HepG2 (cell line): ENCODE data around the gene HLCS. TPM values are rescaled to one million over a fixed set of nuclear protein-coding genes. Genes with fewer than 3 reads are reported as not detected.

ENCODE experiments used
- CHCHD3 ChIP-seq: sonication (generic); formaldehyde crosslinking; IDR thresholded peaks from 2 replicates; pipeline ENCODE4 v1.8.0; 2022; ENCODE audit warnings: mild to moderate bottlenecking, missing genetic modification reagents, moderate library complexity
- EEA1 ChIP-seq: sonication (generic); formaldehyde crosslinking; IDR thresholded peaks from 2 replicates; pipeline ENCODE4 v1.5.1; 2020; ENCODE audit warnings: mild to moderate bottlenecking, missing genetic modification reagents, borderline replicate concordance
- EP300 ChIP-seq, 3 experiments: sonication (generic) in 1 of 3; formaldehyde crosslinking in 1 of 3; IDR thresholded peaks; 2 replicates each; pipeline versions ENCODE4 v1.5.1 to v1.6.1; 2011 to 2020; ENCODE audit warnings: low read depth in 2 of 3, low read length in 2 of 3, borderline replicate concordance in 1 of 3, improper control_type of control experiment in 1 of 3, mild to moderate bottlenecking in 1 of 3, missing genetic modification reagents in 1 of 3, moderate library complexity in 1 of 3
- MTA1 ChIP-seq: sonication (generic); formaldehyde crosslinking; IDR thresholded peaks from 2 replicates; pipeline ENCODE4 v1.4.0; 2020; ENCODE audit warnings: missing genetic modification reagents, mild to moderate bottlenecking, borderline replicate concordance
- SIX4 ChIP-seq: sonication (generic); formaldehyde crosslinking; IDR thresholded peaks from 2 replicates; pipeline ENCODE4 v1.4.0; 2020; ENCODE audit warnings: missing genetic modification reagents
- SP4 ChIP-seq: sonication (generic); formaldehyde crosslinking; IDR thresholded peaks from 2 replicates; pipeline ENCODE4 v1.8.1; 2023; ENCODE audit warnings: mild to moderate bottlenecking, missing genetic modification reagents
- TGIF2 ChIP-seq: IDR thresholded peaks from 2 replicates; pipeline ENCODE4 v1.6.1; 2016; ENCODE audit warnings: control low read depth, missing compliant biosample characterization
- U2AF2 ChIP-seq: fragments of 200-400 bp; formaldehyde crosslinking; IDR thresholded peaks from 2 replicates; pipeline ENCODE4 v1.6.1; 2017; ENCODE audit warnings: low read depth, mild to moderate bottlenecking, low read length
- ZBTB34 ChIP-seq: sonication (generic); formaldehyde crosslinking; IDR thresholded peaks from 2 replicates; pipeline ENCODE4 v1.8.0; 2022; ENCODE audit warnings: mild to moderate bottlenecking, missing genetic modification reagents
- ZNF101 ChIP-seq: sonication (generic); formaldehyde crosslinking; IDR thresholded peaks from 2 replicates; pipeline ENCODE4 v1.4.0; 2020; ENCODE audit warnings: mild to moderate bottlenecking, low read depth, missing genetic modification reagents, borderline replicate concordance
- ZNF230 ChIP-seq: sonication (generic); formaldehyde crosslinking; IDR thresholded peaks from 2 replicates; pipeline ENCODE4 v1.4.0; 2020; ENCODE audit warnings: mild to moderate bottlenecking, missing genetic modification reagents
- ZNF598 ChIP-seq: sonication (generic); formaldehyde crosslinking; IDR thresholded peaks from 2 replicates; pipeline ENCODE4 v1.5.1; 2020; ENCODE audit warnings: mild to moderate bottlenecking, missing genetic modification reagents, borderline replicate concordance
- ZNF879 ChIP-seq: sonication (generic); formaldehyde crosslinking; IDR thresholded peaks from 2 replicates; pipeline ENCODE4 v1.8.1; 2023; ENCODE audit warnings: missing genetic modification reagents
- polyA plus RNA-seq, 8 experiments: library from polyadenylated mRNA; depleted of rRNA in 3 of 8; stranded (reverse) in 7 of 8; unstranded in 1 of 8; fragments of >200 nt; fragmentation: Illumina TruSeq in 4 of 8; extraction: Trizol in 4 of 8; gene quantifications; 2 replicates each; pipeline versions ENCODE4 v1.2.1 to v1.2.3, GENCODE V29; 2011 to 2016; ENCODE audit warnings: low read depth in 4 of 8, missing spikeins in 1 of 8, mixed read lengths in 1 of 8; ENCODE audit not compliant: insufficient read depth in 1 of 8
- total RNA-seq, 5 experiments: library from RNA; depleted of rRNA; stranded (reverse); fragments of >200 nt; fragmentation: Illumina TruSeq; extraction: Trizol; gene quantifications; 2 replicates each; pipeline ENCODE4 v1.2.3, GENCODE V29; 2016; ENCODE audit warnings: low read depth in 1 of 5
- TF ChIP-seq, protein P1 (sequence below): sonication (generic); formaldehyde crosslinking; IDR thresholded peaks from 2 replicates; pipeline ENCODE4 v1.5.0; 2020; ENCODE audit warnings: mild to moderate bottlenecking, missing genetic modification reagents
- TF ChIP-seq, protein P2 (sequence below): IDR thresholded peaks from 2 replicates; pipeline ENCODE4 v1.4.0; 2020; ENCODE audit warnings: mild to moderate bottlenecking, missing genetic modification reagents
- TF ChIP-seq, protein P3 (sequence below): sonication (generic); formaldehyde crosslinking; IDR thresholded peaks from 2 replicates; pipeline ENCODE4 v1.5.1; 2020; ENCODE audit warnings: missing genetic modification reagents, mild to moderate bottlenecking, borderline replicate concordance
- TF ChIP-seq, protein P4 (sequence below): sonication (generic); formaldehyde crosslinking; IDR thresholded peaks from 2 replicates; pipeline ENCODE4 v1.8.1; 2023; ENCODE audit warnings: mild to moderate bottlenecking, moderate library complexity, missing genetic modification reagents

The HLCS gene
- total and polyA plus RNA-seq, 2 of the 13 experiments (the other 11 are each of a cell fraction or from before 2014, with no cell fraction given), result 7.9 to 12.3 TPM

GRCh38 chr21:36859744-36860501 is 106.5 kb downstream of the HLCS start (continued):
- TF ChIP-seq EP300 (IDR thresholded peaks at IDR 0.05; ENCODE audit: low read depth in 2 of 2, low read length in 2 of 2) (peak; percentile 69 to 85; a peak in 3 of 4 replicates), EP300 (CRISPR knock-in tag; IDR thresholded peaks at IDR 0.05; ENCODE audit: borderline replicate concordance) (peak; percentile 51; the same call in 1 of the 2 replicates), EEA1 (CRISPR knock-in tag) (no peak), ZNF879 (CRISPR knock-in tag) (no peak), ZNF101 (no peak), CHCHD3 (CRISPR knock-in tag) (no peak), TGIF2 (CRISPR knock-in tag) (no peak), MTA1 (CRISPR knock-in tag) (peak; percentile 52; the same call in 1 of the 2 replicates), U2AF2 (no peak), ZBTB34 (CRISPR knock-in tag) (no peak), ZNF598 (CRISPR knock-in tag) (no peak), SP4 (CRISPR knock-in tag) (peak; percentile 24; the same call in 1 of the 2 replicates), ZNF230 (CRISPR knock-in tag) (no peak), SIX4 (0 out of 2 replicates have a peak, but pooled peaks have one; percentile 39)
- TF ChIP-seq, protein P1, sequence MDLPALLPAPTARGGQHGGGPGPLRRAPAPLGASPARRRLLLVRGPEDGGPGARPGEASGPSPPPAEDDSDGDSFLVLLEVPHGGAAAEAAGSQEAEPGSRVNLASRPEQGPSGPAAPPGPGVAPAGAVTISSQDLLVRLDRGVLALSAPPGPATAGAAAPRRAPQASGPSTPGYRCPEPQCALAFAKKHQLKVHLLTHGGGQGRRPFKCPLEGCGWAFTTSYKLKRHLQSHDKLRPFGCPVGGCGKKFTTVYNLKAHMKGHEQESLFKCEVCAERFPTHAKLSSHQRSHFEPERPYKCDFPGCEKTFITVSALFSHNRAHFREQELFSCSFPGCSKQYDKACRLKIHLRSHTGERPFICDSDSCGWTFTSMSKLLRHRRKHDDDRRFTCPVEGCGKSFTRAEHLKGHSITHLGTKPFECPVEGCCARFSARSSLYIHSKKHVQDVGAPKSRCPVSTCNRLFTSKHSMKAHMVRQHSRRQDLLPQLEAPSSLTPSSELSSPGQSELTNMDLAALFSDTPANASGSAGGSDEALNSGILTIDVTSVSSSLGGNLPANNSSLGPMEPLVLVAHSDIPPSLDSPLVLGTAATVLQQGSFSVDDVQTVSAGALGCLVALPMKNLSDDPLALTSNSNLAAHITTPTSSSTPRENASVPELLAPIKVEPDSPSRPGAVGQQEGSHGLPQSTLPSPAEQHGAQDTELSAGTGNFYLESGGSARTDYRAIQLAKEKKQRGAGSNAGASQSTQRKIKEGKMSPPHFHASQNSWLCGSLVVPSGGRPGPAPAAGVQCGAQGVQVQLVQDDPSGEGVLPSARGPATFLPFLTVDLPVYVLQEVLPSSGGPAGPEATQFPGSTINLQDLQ (CRISPR knock-in tag), result 0 out of 2 replicates have a peak, but pooled peaks have one; percentile 36
- TF ChIP-seq, protein P2, sequence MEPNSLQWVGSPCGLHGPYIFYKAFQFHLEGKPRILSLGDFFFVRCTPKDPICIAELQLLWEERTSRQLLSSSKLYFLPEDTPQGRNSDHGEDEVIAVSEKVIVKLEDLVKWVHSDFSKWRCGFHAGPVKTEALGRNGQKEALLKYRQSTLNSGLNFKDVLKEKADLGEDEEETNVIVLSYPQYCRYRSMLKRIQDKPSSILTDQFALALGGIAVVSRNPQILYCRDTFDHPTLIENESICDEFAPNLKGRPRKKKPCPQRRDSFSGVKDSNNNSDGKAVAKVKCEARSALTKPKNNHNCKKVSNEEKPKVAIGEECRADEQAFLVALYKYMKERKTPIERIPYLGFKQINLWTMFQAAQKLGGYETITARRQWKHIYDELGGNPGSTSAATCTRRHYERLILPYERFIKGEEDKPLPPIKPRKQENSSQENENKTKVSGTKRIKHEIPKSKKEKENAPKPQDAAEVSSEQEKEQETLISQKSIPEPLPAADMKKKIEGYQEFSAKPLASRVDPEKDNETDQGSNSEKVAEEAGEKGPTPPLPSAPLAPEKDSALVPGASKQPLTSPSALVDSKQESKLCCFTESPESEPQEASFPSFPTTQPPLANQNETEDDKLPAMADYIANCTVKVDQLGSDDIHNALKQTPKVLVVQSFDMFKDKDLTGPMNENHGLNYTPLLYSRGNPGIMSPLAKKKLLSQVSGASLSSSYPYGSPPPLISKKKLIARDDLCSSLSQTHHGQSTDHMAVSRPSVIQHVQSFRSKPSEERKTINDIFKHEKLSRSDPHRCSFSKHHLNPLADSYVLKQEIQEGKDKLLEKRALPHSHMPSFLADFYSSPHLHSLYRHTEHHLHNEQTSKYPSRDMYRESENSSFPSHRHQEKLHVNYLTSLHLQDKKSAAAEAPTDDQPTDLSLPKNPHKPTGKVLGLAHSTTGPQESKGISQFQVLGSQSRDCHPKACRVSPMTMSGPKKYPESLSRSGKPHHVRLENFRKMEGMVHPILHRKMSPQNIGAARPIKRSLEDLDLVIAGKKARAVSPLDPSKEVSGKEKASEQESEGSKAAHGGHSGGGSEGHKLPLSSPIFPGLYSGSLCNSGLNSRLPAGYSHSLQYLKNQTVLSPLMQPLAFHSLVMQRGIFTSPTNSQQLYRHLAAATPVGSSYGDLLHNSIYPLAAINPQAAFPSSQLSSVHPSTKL (CRISPR knock-in tag), result peak; percentile 94
- TF ChIP-seq, protein P3, sequence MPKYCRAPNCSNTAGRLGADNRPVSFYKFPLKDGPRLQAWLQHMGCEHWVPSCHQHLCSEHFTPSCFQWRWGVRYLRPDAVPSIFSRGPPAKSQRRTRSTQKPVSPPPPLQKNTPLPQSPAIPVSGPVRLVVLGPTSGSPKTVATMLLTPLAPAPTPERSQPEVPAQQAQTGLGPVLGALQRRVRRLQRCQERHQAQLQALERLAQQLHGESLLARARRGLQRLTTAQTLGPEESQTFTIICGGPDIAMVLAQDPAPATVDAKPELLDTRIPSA (CRISPR knock-in tag), result no peak
- TF ChIP-seq, protein P4, sequence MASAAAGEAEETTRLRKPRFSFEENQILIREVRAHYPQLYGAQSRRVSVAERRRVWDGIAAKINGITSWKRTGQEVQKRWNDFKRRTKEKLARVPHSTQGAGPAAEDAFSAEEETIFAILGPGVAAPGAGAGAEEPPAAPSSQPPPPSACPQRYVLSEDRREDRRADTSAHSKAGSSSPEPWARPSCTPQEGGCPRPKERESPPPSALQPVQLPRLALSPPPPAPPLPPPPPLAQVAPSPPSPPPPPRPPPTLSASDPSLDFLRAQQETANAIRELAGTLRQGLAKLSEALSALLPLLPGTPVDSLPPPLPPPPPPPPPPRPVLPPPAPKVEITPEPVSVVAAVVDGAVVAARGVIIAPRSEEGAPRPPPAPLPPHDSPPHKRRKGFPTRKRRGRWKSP (CRISPR knock-in tag), result 0 out of 2 replicates have a peak, but pooled peaks have one; percentile 46
